Activated naive CD8-positive, alpha-beta T cell treated with anti-CD3 and anti-CD28 coated beads, Interleukin-2, amount 10 ng/mL, durations not matched to agents 7 days and 5 days (primary cell): ENCODE measurements around the gene CNOT4. TPM values are rescaled to one million over a fixed set of nuclear protein-coding genes. Genes with fewer than 3 reads are reported as not detected.
"Not testable (repeated sequence)": the region's sequence is repeated elsewhere in the genome, so short reads cannot be mapped to it uniquely, and the experiment has no call there.

Experiments used
- ATAC-seq: fragments of 150-1000 bp; cut with Tn5 transposase; one replicate; pipeline ENCODE4 v1.10.0; 2021; ENCODE audit warnings: low read depth, moderate library complexity
- POLR2A ChIA-PET: fragments of 350-600 bp; sonication (Branson Sonifier 250); formaldehyde crosslinking; loops from one replicate; lab custom pipeline; 2021; ENCODE audit warnings: antibody characterized with exemption; lab: Charles Lee
- DNase-seq: peaks from one replicate; pipeline ENCODE4 v3.0.0; 2021
- H3K27ac Mint-ChIP-seq: one replicate; pipeline ENCODE4 v1.8.0; 2022; ENCODE audit warnings: mild to moderate bottlenecking, mixed read lengths
- H3K27me3 Mint-ChIP-seq: one replicate; pipeline ENCODE4 v1.8.0; 2022; ENCODE audit warnings: mild to moderate bottlenecking, moderate library complexity, mixed read lengths
- H3K36me3 Mint-ChIP-seq: one replicate; pipeline ENCODE4 v1.8.0; 2021; ENCODE audit warnings: mild to moderate bottlenecking, mixed read lengths
- H3K4me1 Mint-ChIP-seq: one replicate; pipeline ENCODE4 v1.8.0; 2021; ENCODE audit warnings: mixed read lengths
- H3K4me3 Mint-ChIP-seq: one replicate; pipeline ENCODE4 v1.8.0; 2022; ENCODE audit warnings: mild to moderate bottlenecking, moderate library complexity, mixed read lengths
- H3K9me3 Mint-ChIP-seq: one replicate; pipeline ENCODE4 v1.8.0; 2021; ENCODE audit warnings: mixed read lengths
- total RNA-seq, 2 experiments: library from RNA; stranded (reverse); gene quantifications; one replicate each; pipeline ENCODE4 v1.2.3, GENCODE V29; 2021

Gene CNOT4
- total RNA-seq, 2 experiments from 2014 or later: 24.4 to 25.8 TPM

- DNase-seq, ATAC-seq, H3K36me3 Mint-ChIP-seq, H3K4me3 Mint-ChIP-seq, H3K27me3 Mint-ChIP-seq, H3K27ac Mint-ChIP-seq, H3K9me3 Mint-ChIP-seq, H3K4me1 Mint-ChIP-seq, POLR2A ChIA-PET: not testable (repeated sequence)
Observed at GRCh38 chr7:135351070-135351469, 158.8 kb downstream of the CNOT4 start.

- H3K4me3 Mint-ChIP-seq: no peak overlapping the region
- H3K4me1 Mint-ChIP-seq: no peaks in the 10 kb centered on the region
- no peak for ATAC-seq
- no peaks in the 10 kb centered on the region for H3K36me3 Mint-ChIP-seq
- H3K9me3 Mint-ChIP-seq: no peaks in the 10 kb centered on the region
- H3K27ac Mint-ChIP-seq: no peak overlapping the region
- H3K27me3 Mint-ChIP-seq: peaks cover 3% of the 10 kb centered on the region
- POLR2A ChIA-PET: no interaction called here
- no peak for DNase-seq
Observed at GRCh38 chr7:135349746-135350145, 160.2 kb downstream of the CNOT4 start.

- Mint-ChIP-seq H3K27me3 (peaks cover 2% of the 10 kb centered on the region), H3K27ac (no peak overlapping the region), H3K4me3 (no peak overlapping the region), H3K9me3 (no peaks in the 10 kb centered on the region), H3K36me3 (no peaks in the 10 kb centered on the region), H3K4me1 (no peaks in the 10 kb centered on the region)
- POLR2A ChIA-PET: no interaction called here
- no peak for ATAC-seq
- no peak for DNase-seq
Observed at GRCh38 chr7:135348493-135348892, 161.4 kb downstream of the CNOT4 start.

GRCh38 chr7:135343361-135343760, 166.5 kb downstream of the CNOT4 start:
- Mint-ChIP-seq H3K4me3 (no peak overlapping the region), H3K27me3 (peaks cover 2% of the 10 kb centered on the region), H3K4me1 (no peaks in the 10 kb centered on the region), H3K27ac (no peak overlapping the region), H3K9me3 (no peaks in the 10 kb centered on the region), H3K36me3 (no peaks in the 10 kb centered on the region)
- POLR2A ChIA-PET: no interaction called here
- ATAC-seq: no peak
- DNase-seq: no peak

- no peak overlapping the region for H3K27ac Mint-ChIP-seq
- ATAC-seq: no peak
- no peaks in the 10 kb centered on the region for H3K4me1 Mint-ChIP-seq
- POLR2A ChIA-PET: no interaction called here
- no peak for DNase-seq
- H3K9me3 Mint-ChIP-seq: no peaks in the 10 kb centered on the region
- H3K4me3 Mint-ChIP-seq: no peak overlapping the region
- no peaks in the 10 kb centered on the region for H3K36me3 Mint-ChIP-seq
- peaks cover 2% of the 10 kb centered on the region for H3K27me3 Mint-ChIP-seq
Observed at GRCh38 chr7:135342887-135343286, 167.0 kb downstream of the CNOT4 start.

GRCh38 chr7:135341049-135341448, 168.9 kb downstream of the CNOT4 start:
- H3K36me3 Mint-ChIP-seq: no peaks in the 10 kb centered on the region
- peaks cover 2% of the 10 kb centered on the region for H3K27me3 Mint-ChIP-seq
- no peak overlapping the region for H3K27ac Mint-ChIP-seq
- H3K9me3 Mint-ChIP-seq: no peaks in the 10 kb centered on the region
- POLR2A ChIA-PET: no interaction called here
- no peaks in the 10 kb centered on the region for H3K4me1 Mint-ChIP-seq
- ATAC-seq (no peak), DNase-seq (no peak)
- H3K4me3 Mint-ChIP-seq: no peak overlapping the region

- H3K27me3 Mint-ChIP-seq: peaks cover 2% of the 10 kb centered on the region
- H3K4me1 Mint-ChIP-seq: no peaks in the 10 kb centered on the region
- H3K4me3 Mint-ChIP-seq: no peak overlapping the region
- H3K27ac Mint-ChIP-seq: no peak overlapping the region
- H3K36me3 Mint-ChIP-seq: no peaks in the 10 kb centered on the region
- ATAC-seq (no peak), DNase-seq (no peak)
- POLR2A ChIA-PET: no interaction called here
- no peaks in the 10 kb centered on the region for H3K9me3 Mint-ChIP-seq
Observed at GRCh38 chr7:135337977-135338550, 171.8 kb downstream of the CNOT4 start.

GRCh38 chr7:135337506-135337905, 172.4 kb downstream of the CNOT4 start:
- no peak overlapping the region for H3K4me3 Mint-ChIP-seq
- no peaks in the 10 kb centered on the region for H3K36me3 Mint-ChIP-seq
- no peaks in the 10 kb centered on the region for H3K9me3 Mint-ChIP-seq
- no peaks in the 10 kb centered on the region for H3K4me1 Mint-ChIP-seq
- ATAC-seq (no peak), DNase-seq (no peak)
- peaks cover under 1% of the 10 kb centered on the region for H3K27me3 Mint-ChIP-seq
- POLR2A ChIA-PET: no interaction called here
- no peak overlapping the region for H3K27ac Mint-ChIP-seq

- DNase-seq (no peak), ATAC-seq (no peak)
- Mint-ChIP-seq H3K9me3 (peaks cover 1% of the 10 kb centered on the region), H3K4me1 (no peaks in the 10 kb centered on the region), H3K27me3 (no peaks in the 10 kb centered on the region), H3K36me3 (no peaks in the 10 kb centered on the region), H3K27ac (no peak overlapping the region), H3K4me3 (no peak overlapping the region)
- POLR2A ChIA-PET: no interaction called here
Observed at GRCh38 chr7:135335628-135336139, 174.2 kb downstream of the CNOT4 start.

- no peaks in the 10 kb centered on the region for H3K27me3 Mint-ChIP-seq
- H3K9me3 Mint-ChIP-seq: peaks cover 1% of the 10 kb centered on the region
- no peak overlapping the region for H3K4me3 Mint-ChIP-seq
- no peak overlapping the region for H3K27ac Mint-ChIP-seq
- H3K36me3 Mint-ChIP-seq: no peaks in the 10 kb centered on the region
- POLR2A ChIA-PET: no interaction called here
- DNase-seq (no peak), ATAC-seq (no peak)
- H3K4me1 Mint-ChIP-seq: no peaks in the 10 kb centered on the region
Observed at GRCh38 chr7:135334830-135335543, 174.9 kb downstream of the CNOT4 start.

- H3K27ac Mint-ChIP-seq: no peak overlapping the region
- POLR2A ChIA-PET: no interaction called here
- no peaks in the 10 kb centered on the region for H3K27me3 Mint-ChIP-seq
- H3K4me1 Mint-ChIP-seq: no peaks in the 10 kb centered on the region
- no peak overlapping the region for H3K4me3 Mint-ChIP-seq
- ATAC-seq (no peak), DNase-seq (no peak)
- no peaks in the 10 kb centered on the region for H3K36me3 Mint-ChIP-seq
- H3K9me3 Mint-ChIP-seq: peaks cover 1% of the 10 kb centered on the region
Observed at GRCh38 chr7:135333946-135334345, 176.0 kb downstream of the CNOT4 start.

GRCh38 chr7:135333200-135333599, 176.7 kb downstream of the CNOT4 start:
- DNase-seq (no peak), ATAC-seq (no peak)
- H3K4me3 Mint-ChIP-seq: no peak overlapping the region
- H3K27me3 Mint-ChIP-seq: no peaks in the 10 kb centered on the region
- peaks cover 1% of the 10 kb centered on the region for H3K9me3 Mint-ChIP-seq
- no peaks in the 10 kb centered on the region for H3K36me3 Mint-ChIP-seq
- POLR2A ChIA-PET: no interaction called here
- H3K4me1 Mint-ChIP-seq: no peaks in the 10 kb centered on the region
- H3K27ac Mint-ChIP-seq: no peak overlapping the region

GRCh38 chr7:135330088-135330487, 179.8 kb downstream of the CNOT4 start:
- Mint-ChIP-seq H3K4me3 (no peak overlapping the region), H3K9me3 (peaks cover 4% of the 10 kb centered on the region), H3K36me3 (no peaks in the 10 kb centered on the region), H3K4me1 (no peaks in the 10 kb centered on the region), H3K27ac (no peak overlapping the region), H3K27me3 (no peaks in the 10 kb centered on the region)
- POLR2A ChIA-PET: no interaction called here
- ATAC-seq: no peak
- DNase-seq: no peak

- Mint-ChIP-seq H3K27ac (no peak overlapping the region), H3K4me1 (no peaks in the 10 kb centered on the region), H3K4me3 (no peak overlapping the region), H3K36me3 (no peaks in the 10 kb centered on the region), H3K27me3 (no peaks in the 10 kb centered on the region), H3K9me3 (peaks cover 14% of the 10 kb centered on the region)
- ATAC-seq (no peak), DNase-seq (no peak)
- POLR2A ChIA-PET: no interaction called here
Observed at GRCh38 chr7:135328526-135328925, 181.4 kb downstream of the CNOT4 start.
